Metanephros (tissue), 1 donor: ENCODE results near the gene KCNJ8. TPM values are rescaled to one million over a fixed set of nuclear protein-coding genes. Genes with fewer than 3 reads are reported as not detected.

ENCODE experiments used
- total RNA-seq: library from RNA; depleted of rRNA; stranded (reverse); fragments of >200 nt; gene quantifications from one replicate; pipeline ENCODE4 v1.2.3, GENCODE V29; 2014

The KCNJ8 gene
- total RNA-seq = 28.3 TPM

DNA sequence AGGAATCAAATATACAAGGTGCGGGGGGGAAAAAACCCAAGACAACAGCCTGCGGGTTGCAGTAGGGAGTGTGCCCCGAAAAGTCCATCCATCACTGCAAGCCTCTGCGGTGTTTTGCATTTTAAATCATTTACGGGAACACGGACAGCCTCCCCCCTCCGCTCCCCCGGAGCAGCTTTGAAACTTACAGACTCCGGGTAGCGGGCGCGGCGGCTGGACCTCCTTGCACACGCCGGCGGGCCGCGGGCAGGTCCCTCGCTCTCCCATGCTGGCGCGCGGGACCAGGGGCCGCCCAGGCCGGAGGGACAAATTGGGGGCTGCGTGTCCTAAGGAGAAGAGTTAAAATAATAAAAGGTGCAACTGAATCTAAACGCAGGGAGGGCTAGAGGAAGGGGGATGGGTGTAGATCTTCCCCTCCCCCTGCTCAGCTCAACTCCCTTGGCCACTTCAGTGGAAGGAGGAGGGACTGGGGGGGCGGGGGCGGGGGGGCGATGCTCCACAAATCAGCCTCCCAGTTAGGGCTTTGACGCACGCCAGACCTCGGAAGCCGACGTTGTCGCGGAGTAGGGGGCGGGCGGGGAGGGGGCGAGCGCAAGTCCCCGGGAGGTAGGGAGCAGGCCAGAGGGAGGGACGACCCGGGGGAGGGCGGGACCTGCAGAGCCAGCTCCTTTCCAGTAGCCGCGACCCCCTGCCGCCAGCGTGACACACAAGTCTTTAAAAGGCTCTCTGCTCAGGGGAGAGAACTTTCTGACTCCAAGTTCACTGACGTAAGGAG lies at the start of gene KCNJ8:
Gene KCNJ8, minus strand, starts transcription at position 349 of the 775 bp plus-strand sequence. CDS start 1,090 bp downstream, outside the sequence.

Other genes with a start within 250 kb of the KCNJ8 start
- 13.3 TPM for gene SPX, start 248.4 kb downstream of the KCNJ8 start, total RNA-seq
- not detected for gene GYS2, start 169.9 kb downstream of the KCNJ8 start, total RNA-seq
- gene LDHB, start 116.9 kb downstream of the KCNJ8 start, total RNA-seq = 593 TPM
- 49.5 TPM for gene ABCC9, start 166.7 kb upstream of the KCNJ8 start, total RNA-seq